ENCODE results near the gene RFC2. TPM values are rescaled to one million over a fixed set of nuclear protein-coding genes. Genes with fewer than 3 reads are reported as not detected.
A peak's percentile ranks its signal among the peaks of the same experiment; 100 is the strongest.
"Not testable (repeated sequence)": the region's sequence is repeated elsewhere in the genome, so short reads cannot be mapped to it uniquely, and the experiment has no call there.

Gene RFC2
- total RNA-seq, 3 donors from 2014 or later (not counting 1 experiment from before 2014, with no cell fraction given) = 16.9 to 26.5 (median 20.5) TPM

DNA sequence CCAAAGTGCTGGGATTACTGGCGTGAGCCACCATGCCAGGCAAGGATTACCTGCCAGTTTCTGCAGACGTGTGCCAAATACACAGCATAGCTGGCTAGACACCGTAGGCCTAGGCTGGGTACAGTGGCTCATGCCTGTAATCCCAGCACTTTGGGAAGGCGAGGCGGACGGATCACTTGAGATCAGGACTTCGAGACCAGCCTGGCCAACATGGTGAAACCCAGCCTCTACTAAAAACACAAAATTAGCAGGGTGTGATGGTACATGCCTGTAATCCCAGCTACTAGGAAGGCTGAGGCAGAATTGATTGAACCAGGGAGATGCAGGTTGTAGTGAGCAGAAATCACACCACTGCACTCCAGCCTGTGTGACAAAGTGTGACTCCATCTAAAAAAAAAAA lies 868 bp downstream of the RFC2 start:
- Histone ChIP-seq H3K27me3 (ENCODE audit: control insufficient read depth, insufficient read depth, low read length) (no peaks in the 10 kb centered on the region), H3K27ac (ENCODE audit: low read length) (no peak overlapping the region), H3K36me3 (ENCODE audit: control insufficient read depth, insufficient read depth, low read length) (peaks cover 23% of the 10 kb centered on the region), H3K4me3 (ENCODE audit: low read length) (no peak overlapping the region), H3K4me1 (ENCODE audit: control insufficient read depth, insufficient read depth, low read length) (peaks cover 24% of the 10 kb centered on the region), H3K9me3 (ENCODE audit: control insufficient read depth, insufficient read depth, low read length) (no peaks in the 10 kb centered on the region)
- Mint-ChIP-seq H3K27me3 (ENCODE audit: low read depth in 2 of 2) (no peaks in the 10 kb centered on the region), H3K4me1 (peaks cover 18% of the 10 kb centered on the region in 2 donors), H3K36me3 (no peaks in the 10 kb centered on the region), H3K4me3 (peak overlapping the region; percentile 95), H3K9me3 (no peaks in the 10 kb centered on the region), H3K27ac (peak overlapping the region; percentile 93 to 98)
- WGBS (ENCODE audit: insufficient coverage) = 76% methylated on average over 7 of the region's 7 CpGs
- ATAC-seq (no peak), DNase-seq (peak in 1 of 2 donors; percentile 9)
- intact Hi-C loops (cut with micrococcal nuclease) = no loop called here
- TF ChIP-seq, protein P1, sequence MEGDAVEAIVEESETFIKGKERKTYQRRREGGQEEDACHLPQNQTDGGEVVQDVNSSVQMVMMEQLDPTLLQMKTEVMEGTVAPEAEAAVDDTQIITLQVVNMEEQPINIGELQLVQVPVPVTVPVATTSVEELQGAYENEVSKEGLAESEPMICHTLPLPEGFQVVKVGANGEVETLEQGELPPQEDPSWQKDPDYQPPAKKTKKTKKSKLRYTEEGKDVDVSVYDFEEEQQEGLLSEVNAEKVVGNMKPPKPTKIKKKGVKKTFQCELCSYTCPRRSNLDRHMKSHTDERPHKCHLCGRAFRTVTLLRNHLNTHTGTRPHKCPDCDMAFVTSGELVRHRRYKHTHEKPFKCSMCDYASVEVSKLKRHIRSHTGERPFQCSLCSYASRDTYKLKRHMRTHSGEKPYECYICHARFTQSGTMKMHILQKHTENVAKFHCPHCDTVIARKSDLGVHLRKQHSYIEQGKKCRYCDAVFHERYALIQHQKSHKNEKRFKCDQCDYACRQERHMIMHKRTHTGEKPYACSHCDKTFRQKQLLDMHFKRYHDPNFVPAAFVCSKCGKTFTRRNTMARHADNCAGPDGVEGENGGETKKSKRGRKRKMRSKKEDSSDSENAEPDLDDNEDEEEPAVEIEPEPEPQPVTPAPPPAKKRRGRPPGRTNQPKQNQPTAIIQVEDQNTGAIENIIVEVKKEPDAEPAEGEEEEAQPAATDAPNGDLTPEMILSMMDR (IDR thresholded peaks at IDR 0.05) = no peak

DNA sequence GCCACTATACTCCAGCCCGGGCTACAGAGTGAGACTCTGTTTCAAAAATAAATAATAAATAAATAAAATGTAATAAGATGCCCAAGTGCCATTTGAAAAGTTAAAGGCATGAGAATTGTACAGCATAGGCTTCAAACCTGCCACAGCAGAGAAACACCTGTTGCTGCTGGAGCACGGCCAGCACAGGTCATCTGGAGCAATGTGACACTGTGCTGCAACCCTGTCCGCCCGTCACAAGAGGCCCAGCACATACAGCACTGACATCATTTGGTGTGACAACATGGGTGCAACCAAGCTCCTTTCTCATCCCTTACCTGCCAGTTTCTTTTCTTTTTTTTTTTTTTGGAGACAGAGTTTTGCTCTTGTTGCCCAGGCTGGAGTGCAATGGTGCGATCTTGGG lies 1.3 kb downstream of the RFC2 start:
- Mint-ChIP-seq H3K4me1 (peaks cover 18% of the 10 kb centered on the region in 2 donors), H3K27ac (peak overlapping the region in 1 of 2 donors; percentile 34), H3K9me3 (no peaks in the 10 kb centered on the region), H3K27me3 (ENCODE audit: low read depth in 2 of 2) (no peaks in the 10 kb centered on the region), H3K36me3 (no peaks in the 10 kb centered on the region), H3K4me3 (peak overlapping the region; percentile 37)
- Histone ChIP-seq H3K4me3 (ENCODE audit: low read length) (no peak overlapping the region), H3K36me3 (ENCODE audit: control insufficient read depth, insufficient read depth, low read length) (peaks cover 23% of the 10 kb centered on the region), H3K4me1 (ENCODE audit: control insufficient read depth, insufficient read depth, low read length) (peaks cover 24% of the 10 kb centered on the region), H3K27me3 (ENCODE audit: control insufficient read depth, insufficient read depth, low read length) (no peaks in the 10 kb centered on the region), H3K9me3 (ENCODE audit: control insufficient read depth, insufficient read depth, low read length) (no peaks in the 10 kb centered on the region), H3K27ac (ENCODE audit: low read length) (no peak overlapping the region)
- ATAC-seq (no peak), DNase-seq (no peak)
- intact Hi-C loops (cut with micrococcal nuclease) = no loop called here
- TF ChIP-seq, protein P1 (IDR thresholded peaks at IDR 0.05) = no peak
- 86% methylated on average over 4 of the region's 5 CpGs for WGBS (ENCODE audit: insufficient coverage)

DNA sequence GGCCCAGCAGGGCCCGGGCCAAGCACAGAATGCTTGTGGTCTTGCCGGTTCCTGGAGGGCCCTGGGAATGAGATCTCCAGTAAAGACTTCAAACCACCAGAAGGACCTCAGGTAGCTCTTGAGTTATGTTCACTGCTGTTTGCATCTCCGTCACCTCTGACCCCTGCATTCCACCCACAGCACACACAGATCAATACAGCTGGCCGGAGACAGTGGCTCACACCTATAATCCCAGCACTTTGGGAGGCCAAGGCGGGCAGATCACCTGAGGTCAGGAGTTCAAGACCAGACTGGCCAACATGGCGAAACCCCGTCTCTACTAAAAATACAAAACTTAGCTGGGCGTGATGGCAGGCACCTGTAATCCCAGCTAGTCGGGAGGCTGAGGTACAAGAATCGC lies 5.1 kb downstream of the RFC2 start:
- H3K27ac Mint-ChIP-seq; H3K27me3 ChIP-seq (ENCODE audit: control insufficient read depth, insufficient read depth, low read length); H3K4me3 Mint-ChIP-seq; H3K4me3 ChIP-seq (ENCODE audit: low read length); H3K27me3 Mint-ChIP-seq (ENCODE audit: low read depth in 2 of 2); DNase-seq; intact Hi-C loops (cut with micrococcal nuclease); H3K36me3 Mint-ChIP-seq; H3K4me1 Mint-ChIP-seq; ATAC-seq; H3K9me3 ChIP-seq (ENCODE audit: control insufficient read depth, insufficient read depth, low read length); H3K9me3 Mint-ChIP-seq; H3K27ac ChIP-seq (ENCODE audit: low read length): not testable (repeated sequence)
- over 99% methylated on average over 10 of the region's 10 CpGs for WGBS (ENCODE audit: insufficient coverage)
- Histone ChIP-seq H3K4me1 (ENCODE audit: control insufficient read depth, insufficient read depth, low read length) (peaks cover 13% of the 10 kb centered on the region), H3K36me3 (ENCODE audit: control insufficient read depth, insufficient read depth, low read length) (peaks cover 27% of the 10 kb centered on the region)

DNA sequence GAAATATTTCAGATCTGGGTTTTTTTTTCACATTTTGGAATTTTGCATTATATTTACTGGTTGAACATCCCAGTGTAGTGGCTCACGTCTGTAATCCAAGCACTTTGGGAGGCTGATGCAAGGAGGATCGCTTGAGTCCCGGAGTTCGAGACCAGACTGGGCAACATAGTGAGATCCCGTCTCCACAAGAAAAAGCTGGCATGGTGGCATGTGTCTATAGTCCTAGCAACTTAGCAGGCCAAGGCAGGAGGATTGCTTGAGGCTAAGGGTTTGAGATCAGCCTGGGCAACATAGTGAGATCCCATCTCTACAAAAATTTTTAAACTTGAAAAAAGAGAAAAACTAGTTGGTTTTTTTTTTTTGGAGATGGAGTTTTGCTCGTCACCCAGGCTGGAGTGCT lies 6.0 kb downstream of the RFC2 start:
- Mint-ChIP-seq H3K36me3 (no peaks in the 10 kb centered on the region), H3K27ac (no peak overlapping the region)

More for the DNA sequence above, 6.0 kb downstream of the RFC2 start:
- DNase-seq (no peak), ATAC-seq (no peak)
- Histone ChIP-seq H3K36me3 (ENCODE audit: control insufficient read depth, insufficient read depth, low read length) (peaks cover 27% of the 10 kb centered on the region), H3K9me3 (ENCODE audit: control insufficient read depth, insufficient read depth, low read length) (no peaks in the 10 kb centered on the region), H3K27me3 (ENCODE audit: control insufficient read depth, insufficient read depth, low read length) (no peaks in the 10 kb centered on the region), H3K27ac (ENCODE audit: low read length) (no peak overlapping the region), H3K4me3 (ENCODE audit: low read length) (no peak overlapping the region), H3K4me1 (ENCODE audit: control insufficient read depth, insufficient read depth, low read length) (peaks cover 4% of the 10 kb centered on the region)
- H3K9me3 Mint-ChIP-seq = no peaks in the 10 kb centered on the region
- intact Hi-C loops (cut with micrococcal nuclease) = no loop called here
- H3K4me1 Mint-ChIP-seq = peaks cover 4 to 5% of the 10 kb centered on the region in 2 donors
- H3K27me3 Mint-ChIP-seq (ENCODE audit: low read depth in 2 of 2) = no peaks in the 10 kb centered on the region
- WGBS (ENCODE audit: insufficient coverage) = 97% methylated on average over 6 of the region's 6 CpGs
- TF ChIP-seq, protein P1 (IDR thresholded peaks at IDR 0.05) = no peak
- no peak overlapping the region for H3K4me3 Mint-ChIP-seq

Measured in natural killer cell (primary cell).